Activated CD4-positive, CD25-positive, alpha-beta regulatory T cell treated with anti-CD3 and anti-CD28 coated beads, Interleukin-2, amount 50 U/mL, for 16 hours (primary cell): ENCODE results near the gene ANKZF1.

Experiments
- DNase-seq: peaks from one replicate; pipeline ENCODE4 v3.0.0-alpha.2; 2020; ENCODE audit warnings: low read depth, low spot score

ANKZF1 gene

DNA sequence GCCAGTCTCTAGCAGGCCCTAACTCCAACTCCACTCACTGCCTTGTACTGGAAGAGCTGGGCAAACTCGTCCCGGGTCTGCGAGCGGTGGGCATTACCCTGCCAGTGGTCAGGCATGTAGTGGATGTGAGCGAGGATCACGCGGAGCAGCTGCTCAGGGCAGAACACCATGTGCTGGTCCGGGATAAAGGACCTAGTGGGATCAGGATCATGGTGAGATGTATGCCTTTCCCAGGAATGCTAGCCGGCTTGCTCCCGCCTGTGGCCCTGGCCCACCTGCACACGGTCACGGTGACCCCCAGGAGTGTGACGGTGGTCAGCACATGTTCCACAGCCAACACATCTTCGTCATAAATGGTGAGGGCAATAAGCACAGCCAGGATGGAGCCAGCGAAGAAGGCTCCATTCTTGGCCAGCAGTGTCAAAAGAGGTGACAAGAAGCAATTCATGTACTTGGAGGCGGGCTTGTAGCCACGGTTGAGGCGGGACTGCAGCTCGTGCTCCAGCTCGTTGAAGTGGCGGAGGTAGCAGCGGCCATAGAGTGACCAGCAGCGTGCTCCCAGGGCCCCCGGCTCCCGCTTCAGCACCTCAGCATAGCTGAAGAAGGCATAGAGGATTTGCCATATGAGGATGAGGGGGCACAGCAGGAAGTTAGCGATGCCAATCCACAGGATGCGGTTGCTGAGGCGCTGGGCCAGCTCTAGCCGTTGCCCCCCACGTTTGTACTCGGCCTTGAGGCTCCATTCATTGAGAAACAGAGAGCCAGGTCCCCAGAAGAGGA lies 5.6 kb upstream of the ANKZF1 start:
- DNase-seq = no peak

DNA sequence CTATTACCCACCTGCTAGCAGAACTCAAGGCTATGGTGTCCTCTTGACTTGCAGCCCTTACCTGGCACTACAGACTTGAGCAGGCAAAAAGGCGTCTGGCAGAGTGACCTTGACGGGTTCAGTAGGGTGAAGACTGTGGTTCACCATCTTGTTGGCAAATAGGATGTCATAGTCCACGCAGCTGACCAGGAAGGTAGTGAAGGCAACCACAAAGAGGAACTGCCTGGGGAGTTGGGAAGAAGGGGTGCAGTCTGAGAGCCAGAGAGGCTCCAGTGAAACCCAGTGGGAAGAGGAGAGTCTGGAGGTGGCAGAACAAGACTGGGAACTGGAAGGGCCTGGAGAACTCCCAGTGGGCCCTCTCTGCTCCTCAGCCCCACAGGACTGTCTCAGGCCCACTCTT lies 4.3 kb upstream of the ANKZF1 start:
- DNase-seq = no peak

DNA sequence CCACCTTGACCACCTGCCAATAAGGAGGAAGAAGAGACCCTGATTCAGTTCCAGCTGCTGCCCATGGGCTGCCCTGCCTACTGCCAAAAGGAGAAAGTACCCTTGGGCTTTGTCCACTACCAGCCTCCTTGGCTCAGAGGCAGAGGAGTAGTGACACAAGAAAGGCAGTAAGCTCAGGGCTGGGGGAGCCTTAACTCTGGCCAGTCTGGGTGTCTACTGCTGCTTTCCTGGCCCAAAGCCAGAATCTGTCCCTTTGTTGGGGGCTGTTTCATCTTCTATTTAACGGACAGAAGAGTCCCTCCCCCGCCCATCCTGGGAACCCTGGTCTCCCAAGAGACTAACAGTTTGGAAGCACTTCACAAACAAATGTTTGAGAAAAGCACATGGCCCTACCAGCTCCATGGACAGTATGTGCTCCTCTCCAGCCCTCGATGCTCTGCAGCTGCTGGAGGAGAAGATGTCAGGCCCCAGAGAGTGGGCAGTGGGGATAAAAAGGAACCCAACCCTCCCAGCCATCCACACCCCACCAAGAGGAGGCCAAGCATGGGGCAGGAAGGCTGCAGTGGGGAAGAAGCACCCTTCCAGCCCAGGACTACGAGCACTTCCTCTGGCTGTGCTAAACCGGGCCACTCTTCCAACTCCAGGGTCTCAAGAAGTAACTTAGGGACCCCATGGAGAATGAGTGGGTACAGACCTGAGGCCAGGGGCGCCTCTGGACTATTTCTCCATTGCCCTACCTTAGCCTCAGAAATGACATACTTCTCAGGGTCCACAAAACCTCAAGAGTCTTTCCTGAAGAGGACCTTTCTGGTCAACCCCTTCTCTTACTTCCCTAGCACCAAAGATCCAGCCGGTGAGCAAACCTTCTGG lies 1.3 kb upstream of the ANKZF1 start:
- no peak for DNase-seq

DNA sequence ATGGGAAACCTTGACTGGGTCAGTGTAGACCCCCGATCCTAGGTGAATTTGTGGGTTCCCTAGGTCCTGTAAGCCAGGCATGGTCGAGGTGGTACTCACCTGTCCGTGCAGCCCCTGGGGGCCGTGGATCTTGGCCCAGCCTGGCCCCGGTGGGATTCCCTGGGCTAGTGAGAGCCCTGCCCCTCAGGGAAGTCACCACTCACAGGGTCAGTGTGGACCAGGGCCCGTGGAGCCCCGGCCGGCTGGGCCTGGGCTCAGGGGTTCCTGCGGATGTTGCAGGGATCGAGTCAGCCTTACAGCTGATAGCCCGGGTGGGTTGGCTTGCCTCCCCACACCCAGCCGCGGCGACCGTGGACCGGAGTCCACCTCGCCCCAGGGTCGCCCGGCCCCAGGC lies 698 bp upstream of the ANKZF1 start:
- DNase-seq = no peak

DNA sequence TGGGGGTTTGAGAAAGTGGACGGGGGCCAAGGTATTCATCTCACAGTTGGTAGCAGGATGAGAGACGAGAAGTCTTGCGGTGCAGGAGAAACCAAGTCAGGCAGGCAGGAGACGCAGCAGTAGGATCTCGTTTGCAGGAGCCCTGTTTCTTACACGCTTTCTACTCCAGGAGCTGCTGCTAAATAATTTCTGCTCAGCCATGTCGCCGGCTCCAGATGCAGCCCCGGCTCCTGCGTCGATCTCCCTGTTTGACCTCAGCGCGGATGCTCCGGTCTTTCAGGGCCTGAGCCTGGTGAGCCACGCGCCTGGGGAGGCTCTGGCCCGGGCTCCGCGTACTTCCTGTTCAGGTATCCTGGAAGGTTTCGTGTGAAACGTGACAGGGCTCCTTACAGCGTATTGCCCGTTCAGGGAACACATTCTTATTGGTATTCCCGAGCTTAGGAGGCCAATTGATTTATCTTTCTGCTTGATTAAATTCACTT lies 494 bp downstream of the ANKZF1 start:
- DNase-seq = no peak

DNA sequence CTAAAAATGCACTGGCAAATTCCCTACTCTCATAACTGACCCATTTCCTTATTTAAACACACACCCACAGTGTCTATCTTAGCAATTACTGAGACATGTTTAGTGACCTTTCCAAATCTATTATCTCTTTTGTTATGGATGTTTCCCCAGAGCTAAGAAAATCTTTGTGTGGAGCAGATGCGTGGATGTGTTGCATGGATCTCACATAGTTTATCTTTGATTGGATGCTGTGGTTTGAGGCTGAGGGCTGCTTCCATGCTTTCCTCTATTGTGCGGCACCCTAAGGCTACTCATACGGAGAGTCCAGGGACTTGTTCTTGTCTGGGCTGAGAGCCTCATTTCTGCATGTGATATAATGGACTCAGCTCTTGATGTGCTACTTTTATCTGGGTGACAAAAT lies 4.7 kb downstream of the ANKZF1 start:
- no peak for DNase-seq

DNA sequence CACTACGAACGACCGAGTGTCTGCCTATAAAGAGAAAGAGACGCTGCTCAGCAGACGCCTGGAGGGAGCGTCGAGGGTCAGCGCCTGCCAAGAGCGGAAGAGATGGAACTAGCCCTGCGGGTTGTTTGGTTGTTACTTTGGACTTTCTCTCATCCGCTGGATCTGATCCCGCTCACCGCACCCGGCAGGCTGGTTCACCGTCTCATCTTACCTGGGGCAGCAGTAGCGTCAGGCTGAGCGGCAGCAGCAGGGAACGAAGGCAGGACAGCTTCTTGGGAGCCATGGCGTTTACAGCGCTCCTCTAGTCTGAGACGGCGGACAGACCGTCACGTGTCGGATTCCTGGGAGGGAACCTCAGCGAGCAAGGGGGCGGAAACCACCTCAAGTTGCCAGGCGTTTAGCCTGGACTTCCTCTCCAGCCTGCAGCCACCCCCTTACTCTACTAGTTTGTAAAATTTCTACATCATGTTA lies 13.7 kb downstream of the ANKZF1 start:
- no peak for DNase-seq

DNA sequence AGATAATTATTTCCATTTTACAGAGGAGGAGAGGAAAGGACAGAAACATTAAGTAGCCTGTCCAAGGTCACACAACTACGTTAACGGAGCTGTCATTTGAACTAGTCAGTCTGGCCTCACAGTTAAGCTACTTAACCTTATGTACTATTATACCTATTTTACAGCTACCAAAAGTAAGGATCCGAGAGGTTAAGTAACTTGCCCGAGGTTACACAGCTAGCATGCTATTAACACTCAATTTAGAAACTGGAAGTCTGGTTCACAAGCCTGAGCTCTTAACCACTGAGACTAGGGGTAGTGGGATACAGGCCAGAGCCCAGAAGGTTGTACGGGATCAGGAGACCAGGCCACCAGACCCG lies 15.2 kb downstream of the ANKZF1 start:
- DNase-seq = no peak

DNA sequence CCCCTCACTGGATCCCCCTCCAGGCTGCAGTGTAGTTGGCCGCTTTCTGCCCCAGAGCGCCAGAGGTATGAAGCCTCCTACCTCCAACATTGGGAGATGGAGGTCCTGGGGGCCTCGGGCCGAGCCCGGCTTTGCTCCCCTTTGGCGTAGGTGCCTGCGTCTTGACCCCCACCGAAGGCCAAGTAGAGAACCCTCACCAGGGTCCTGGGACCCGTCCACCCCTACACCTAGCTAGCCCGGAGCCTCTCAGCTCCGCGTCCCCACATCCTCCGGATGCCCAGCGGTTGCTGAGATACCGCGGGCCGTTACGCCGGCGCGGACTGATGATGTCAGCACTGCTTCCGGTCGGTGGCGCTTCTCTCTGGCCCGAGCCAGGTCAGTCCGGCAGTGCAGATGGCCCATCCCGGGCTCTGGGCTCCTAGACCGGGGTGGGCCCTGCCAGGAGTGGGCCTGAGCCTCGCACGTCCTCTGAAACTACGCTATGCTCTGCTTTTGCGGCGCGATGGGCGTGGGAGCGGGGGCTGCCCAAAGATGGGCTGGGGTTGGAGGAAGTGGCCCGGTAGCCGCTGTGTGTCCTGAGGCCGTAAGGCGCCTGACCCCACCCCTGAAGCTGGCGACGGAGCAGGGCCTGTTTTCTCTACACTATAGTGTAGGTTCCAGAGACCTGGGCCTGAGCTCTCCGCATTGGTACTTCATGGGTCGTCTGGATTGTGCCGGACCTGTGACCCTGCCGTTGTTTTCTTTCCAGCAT lies 15.7 kb downstream of the ANKZF1 start, which contains the start of the genes GLB1L and STK16:
TSS of gene GLB1L (minus strand) at position 297 of the 751 bp plus-strand sequence. CDS start 1,871 bp downstream, outside the sequence.
TSS of gene STK16 (plus strand) at position 332 of the 751 bp plus-strand sequence. CDS start 521 bp downstream, outside the sequence.
- peak; percentile 82 for DNase-seq

DNA sequence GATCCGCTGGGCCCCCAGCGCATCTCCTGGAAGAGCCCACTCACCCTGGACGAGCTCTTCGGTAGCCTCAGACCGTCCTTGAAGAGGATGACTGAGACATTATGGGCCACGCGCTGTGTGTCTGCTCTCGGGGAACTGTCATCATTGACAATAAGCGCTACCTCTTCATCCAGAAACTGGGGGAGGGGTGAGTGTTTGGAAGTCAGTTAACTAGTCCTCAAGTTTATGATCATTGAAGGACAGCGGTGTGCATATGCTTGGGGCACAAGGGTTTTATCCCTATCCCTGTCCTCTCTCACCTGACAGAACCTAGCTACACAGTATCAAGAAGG lies 16.3 kb downstream of the ANKZF1 start:
- no peak for DNase-seq

DNA sequence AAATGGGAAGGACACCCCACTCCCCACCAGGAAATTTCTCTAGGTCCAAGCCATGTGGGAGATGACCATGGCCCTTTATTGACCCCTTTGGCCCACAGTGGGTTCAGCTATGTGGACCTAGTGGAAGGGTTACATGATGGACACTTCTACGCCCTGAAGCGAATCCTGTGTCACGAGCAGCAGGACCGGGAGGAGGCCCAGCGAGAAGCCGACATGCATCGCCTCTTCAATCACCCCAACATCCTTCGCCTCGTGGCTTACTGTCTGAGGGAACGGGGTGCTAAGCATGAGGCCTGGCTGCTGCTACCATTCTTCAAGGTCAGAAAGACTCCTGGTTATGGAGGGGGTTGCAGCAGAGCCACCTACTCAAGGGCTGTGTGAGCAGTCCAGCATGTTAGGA lies 17.0 kb downstream of the ANKZF1 start:
- DNase-seq = no peak

DNA sequence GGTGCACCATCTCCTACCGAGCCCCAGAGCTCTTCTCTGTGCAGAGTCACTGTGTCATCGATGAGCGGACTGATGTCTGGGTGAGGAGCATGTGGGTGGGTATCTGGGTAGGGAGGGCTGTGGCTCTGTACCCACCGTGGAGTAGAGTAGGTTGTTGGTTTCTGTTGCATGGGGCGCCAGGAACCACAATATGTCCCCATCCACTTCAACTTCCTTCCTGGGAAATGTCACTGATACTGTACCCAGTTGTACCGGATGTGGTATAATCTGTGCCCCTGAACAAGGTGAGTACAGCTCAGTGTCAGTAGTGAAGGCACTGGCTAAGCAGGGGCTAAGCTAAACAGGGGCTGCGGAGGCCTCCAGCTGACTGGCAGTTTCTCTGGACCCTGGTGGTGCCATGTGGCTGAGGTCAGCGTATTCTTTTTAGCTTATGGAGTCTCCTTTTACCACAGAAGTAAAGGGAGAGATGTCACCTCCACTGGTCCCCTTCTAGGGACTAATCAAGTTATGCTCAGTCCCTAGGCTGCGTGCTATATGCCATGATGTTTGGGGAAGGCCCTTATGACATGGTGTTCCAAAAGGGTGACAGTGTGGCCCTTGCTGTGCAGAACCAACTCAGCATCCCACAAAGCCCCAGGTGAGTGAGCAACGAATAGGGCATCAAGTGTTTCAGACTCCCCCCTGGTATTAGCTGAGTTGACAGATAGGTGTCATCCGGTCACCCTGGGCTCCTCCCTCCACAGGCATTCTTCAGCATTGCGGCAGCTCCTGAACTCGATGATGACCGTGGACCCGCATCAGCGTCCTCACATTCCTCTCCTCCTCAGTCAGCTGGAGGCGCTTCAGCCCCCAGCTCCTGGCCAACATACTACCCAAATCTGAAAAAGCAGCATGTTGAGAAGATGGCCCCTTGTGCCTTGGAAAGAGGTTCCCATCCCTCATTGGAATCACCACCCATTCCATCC lies 18.4 kb downstream of the ANKZF1 start:
- peak; percentile 42 for DNase-seq

DNA sequence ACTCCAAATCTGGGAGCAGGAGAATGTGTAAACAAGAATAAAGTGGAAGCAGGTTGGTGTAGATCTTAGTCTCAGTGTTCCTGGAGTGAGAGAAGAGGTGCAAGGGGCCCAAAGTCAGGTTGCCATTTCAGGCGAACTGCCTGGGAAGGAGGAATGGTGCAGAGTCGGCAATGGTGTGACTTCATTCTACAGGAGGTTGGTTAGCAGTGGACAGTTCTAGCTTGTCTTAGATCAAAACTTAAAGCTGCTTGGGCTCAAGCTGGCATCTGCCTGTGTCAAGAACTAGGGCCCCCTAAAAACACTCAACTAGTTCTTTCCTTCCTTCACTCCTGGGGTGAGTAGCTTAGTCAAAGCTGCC lies 19.2 kb downstream of the ANKZF1 start:
- no peak for DNase-seq

DNA sequence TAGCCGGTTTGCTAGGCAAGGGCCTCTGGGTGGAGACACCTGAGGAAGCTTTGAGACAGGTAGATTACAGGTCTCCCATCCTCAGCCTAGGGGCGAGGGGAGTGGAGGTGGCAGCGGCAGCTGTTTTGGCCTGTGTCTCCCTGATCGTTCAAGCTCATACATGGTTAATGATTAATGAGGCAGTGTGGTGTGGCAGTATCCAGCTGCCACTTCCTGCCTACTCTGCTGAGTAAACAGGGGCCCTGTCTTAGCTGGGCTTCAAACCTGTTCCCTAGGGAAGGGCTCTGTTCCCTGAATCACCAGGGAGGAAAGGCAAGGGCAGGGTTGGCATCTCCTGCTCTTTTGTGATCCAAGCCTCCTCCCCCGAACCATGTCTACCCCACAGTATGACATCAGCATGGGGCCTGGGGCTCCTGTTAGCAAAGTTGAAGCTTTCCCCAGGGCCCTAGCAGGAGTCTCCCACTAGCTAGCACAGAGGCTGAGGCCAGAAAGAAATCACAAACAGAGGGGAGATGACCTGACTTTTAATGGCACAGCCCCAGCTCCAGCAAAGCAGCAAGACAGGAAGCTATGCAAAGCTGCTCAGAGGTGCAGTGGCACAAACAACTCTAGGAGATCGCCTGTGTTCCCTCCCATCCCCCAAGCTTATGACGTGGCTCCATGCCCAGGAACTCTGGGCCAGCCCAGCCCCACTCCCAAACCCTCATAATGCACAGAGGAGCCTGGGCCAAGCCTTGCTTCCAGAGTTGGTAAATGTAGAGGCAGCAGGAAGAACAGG lies 19.8 kb downstream of the ANKZF1 start:
- no peak for DNase-seq

DNA sequence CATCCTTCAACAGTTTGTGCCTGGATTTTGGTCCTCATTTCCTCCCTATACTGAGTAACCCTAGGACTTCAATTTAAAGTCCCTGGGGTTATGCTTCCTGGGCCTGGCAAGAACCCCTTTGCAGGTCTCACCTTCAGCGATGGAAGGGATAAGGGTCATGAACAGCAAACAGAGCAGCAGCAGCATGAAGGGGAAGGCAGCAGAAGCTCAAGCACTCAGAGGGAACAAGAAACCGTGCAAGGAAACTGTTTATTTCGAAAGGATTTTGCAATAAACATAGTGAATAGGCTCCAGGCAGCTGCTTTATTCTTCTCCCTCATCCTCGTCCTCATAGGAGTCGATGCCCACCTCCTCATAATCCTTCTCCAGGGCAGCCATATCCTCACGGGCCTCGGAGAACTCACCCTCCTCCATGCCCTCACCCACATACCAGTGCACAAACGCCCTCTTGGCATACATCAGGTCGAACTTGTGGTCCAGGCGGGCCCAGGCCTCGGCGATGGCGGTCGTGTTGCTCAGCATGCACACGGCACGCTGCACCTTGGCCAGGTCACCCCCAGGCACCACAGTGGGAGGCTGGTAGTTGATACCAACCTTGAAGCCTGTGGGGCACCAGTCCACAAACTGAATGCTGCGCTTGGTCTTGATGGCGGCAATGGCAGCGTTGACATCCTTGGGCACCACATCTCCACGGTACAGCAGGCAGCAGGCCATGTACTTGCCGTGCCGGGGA lies 20.6 kb downstream of the ANKZF1 start:
- DNase-seq = no peak

DNA sequence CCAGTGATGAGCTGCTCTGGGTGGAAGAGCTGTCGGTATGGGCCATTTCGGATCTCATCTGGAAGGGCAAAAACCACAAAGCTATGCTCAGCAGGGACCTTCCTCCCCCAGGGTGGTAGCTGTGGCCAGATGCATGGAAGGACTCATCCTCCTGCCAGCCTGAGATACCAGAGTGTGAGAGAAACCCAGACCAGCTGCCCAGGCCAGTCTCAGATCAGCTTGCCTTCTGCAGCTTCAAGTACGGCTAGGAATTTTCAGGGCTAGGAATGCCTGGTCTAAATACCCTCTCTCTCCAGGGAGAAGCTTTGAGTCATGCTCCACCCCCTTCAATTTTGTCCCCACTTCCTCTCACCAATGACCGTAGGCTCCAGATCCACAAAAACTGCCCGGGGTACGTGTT lies 22.1 kb downstream of the ANKZF1 start:
- DNase-seq = no peak

DNA sequence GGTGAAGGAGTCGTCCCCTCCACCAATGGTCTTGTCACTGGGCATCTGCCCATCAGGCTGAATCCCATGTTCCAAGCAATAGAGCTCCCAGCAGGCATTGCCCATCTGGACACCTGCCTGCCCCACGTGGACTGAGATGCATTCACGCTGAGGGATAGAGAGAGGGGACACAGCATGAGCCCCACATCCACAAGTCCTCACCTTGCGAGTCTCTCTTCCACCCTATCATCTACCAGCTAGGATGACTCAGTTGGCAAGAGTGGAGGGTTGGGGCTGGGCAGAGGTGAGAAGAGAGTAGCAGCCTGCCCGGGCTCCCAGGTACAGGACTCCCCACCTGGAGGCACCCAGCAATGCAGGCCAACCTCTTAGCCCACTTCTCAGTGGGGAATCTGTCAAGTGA lies 22.5 kb downstream of the ANKZF1 start:
- DNase-seq = no peak

DNA sequence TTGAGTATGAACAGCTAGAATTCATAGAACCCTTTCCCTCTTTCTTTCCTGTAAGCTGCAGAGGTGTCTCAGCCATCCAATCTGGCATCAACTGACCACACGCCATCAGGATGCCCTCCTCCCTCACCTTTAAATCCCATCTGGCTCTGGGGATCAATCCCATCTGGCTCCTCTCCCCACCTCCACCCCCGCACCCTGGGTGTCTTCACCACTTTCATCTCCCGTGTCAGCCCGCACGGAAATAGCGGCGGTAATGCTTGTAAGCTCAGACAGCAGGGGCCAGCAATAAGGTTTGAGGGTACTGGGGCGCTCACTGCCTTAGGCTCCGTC lies 22.9 kb downstream of the ANKZF1 start:
- DNase-seq = no peak

DNA sequence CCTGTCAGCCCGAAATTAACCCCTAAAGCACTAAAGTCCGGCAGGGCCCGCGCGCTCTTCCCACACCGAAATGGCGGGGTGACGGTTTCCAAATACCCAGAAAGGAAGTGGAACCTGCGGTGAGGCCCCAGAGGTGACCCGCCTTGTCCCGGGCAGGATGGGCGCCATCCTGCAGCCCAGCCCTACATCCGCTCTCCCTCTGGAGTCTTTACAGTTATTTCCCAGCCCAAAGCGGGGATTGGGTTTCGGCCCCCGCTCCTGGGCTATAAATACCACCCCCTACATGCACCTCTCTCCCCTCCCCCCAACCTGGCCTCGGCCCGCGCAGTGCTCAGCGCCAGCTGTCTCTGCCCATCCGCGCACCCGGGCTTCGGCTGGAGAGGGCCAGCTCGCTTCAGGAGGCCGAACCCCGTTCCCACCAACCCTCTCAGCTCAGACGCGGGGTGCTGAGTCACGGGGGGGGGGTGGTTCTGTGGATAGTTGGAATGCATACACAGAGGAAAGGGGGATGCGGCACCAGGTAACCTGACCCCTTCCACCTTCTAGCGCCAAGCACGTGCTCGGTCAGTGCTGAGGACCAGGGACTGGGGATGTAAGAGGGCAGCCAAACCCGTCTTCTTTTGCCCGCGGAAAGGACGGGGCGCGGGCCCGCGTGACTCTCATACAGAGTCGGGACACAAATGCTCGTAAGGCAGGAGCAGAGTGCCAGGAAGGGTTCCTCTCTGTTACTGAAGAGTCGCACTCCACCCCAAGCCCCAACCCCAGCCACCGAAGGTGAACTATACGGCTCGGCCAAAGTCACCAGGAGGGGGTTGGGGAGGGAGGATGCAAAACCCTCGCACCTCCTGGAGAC lies 23.5 kb downstream of the ANKZF1 start, which contains the start of gene TUBA4B:
TSS of gene TUBA4B (plus strand) at position 344 of the 853 bp plus-strand sequence. CDS start at position 509, 165 bp downstream.
- DNase-seq = no peak
